ENCODE measurements around the gene DBR1.
"Not testable (repeated sequence)": the region's sequence is repeated elsewhere in the genome, so short reads cannot be mapped to it uniquely, and the experiment has no call there.

Gene DBR1

DNA sequence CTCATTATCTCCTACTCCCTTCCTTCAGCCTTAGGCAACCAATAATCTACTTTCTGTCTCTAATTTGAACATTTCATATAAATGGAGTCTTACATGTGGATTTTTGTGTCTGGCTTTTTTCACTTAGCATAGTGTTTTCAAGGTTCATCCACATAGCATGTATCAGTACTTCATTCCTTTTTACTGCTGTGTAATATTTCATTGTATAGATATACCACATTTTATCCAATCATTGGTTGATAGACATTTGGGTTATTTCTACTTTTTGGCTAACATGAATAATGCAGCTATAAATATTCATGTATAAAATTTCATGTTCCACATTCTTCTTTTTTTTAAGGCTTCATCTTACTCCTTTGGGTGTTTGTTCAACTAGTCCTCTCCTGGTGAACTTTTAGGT, 20.2 kb downstream of the DBR1 start:
- Histone ChIP-seq H3K4me1 (ENCODE audit: control insufficient read depth, low read depth, low read length) (no peaks in the 10 kb centered on the region), H3K4ac (ENCODE audit: low read depth, low read length) (no peak overlapping the region), H3K23ac (ENCODE audit: low read length) (no peak overlapping the region), H3K79me1 (ENCODE audit: low read length) (no peaks in the 10 kb centered on the region), H3K79me2 (ENCODE audit: control insufficient read depth, insufficient read depth, low read length) (no peaks in the 10 kb centered on the region), H4K5ac (ENCODE audit: low read length) (no peak overlapping the region), H3K36me3 (ENCODE audit: control insufficient read depth, insufficient read depth, low read length) (no peaks in the 10 kb centered on the region), H2BK15ac (replicated peaks; ENCODE audit: low read depth) (no peak overlapping the region), H3K4me2 (ENCODE audit: low read length) (no peak overlapping the region), H3K4me3 (ENCODE audit: low read length) (no peak overlapping the region), H2BK120ac (ENCODE audit: low read depth, low read length) (no peak overlapping the region), H2BK5ac (ENCODE audit: low read length) (no peak overlapping the region), H3K27ac (ENCODE audit: low read depth, low read length) (no peak overlapping the region), H3K56ac (ENCODE audit: low read length) (no peak overlapping the region), H2AK5ac (ENCODE audit: low read length) (no peak overlapping the region), H3K9ac (ENCODE audit: low read length) (no peak overlapping the region), H3K18ac (ENCODE audit: low read length) (no peak overlapping the region), H3K27me3 (ENCODE audit: insufficient read depth, low read length, poor library complexity) (no peaks in the 10 kb centered on the region), H4K8ac (ENCODE audit: low read depth, low read length) (no peak overlapping the region)
- DNase-seq: no peak

DNA sequence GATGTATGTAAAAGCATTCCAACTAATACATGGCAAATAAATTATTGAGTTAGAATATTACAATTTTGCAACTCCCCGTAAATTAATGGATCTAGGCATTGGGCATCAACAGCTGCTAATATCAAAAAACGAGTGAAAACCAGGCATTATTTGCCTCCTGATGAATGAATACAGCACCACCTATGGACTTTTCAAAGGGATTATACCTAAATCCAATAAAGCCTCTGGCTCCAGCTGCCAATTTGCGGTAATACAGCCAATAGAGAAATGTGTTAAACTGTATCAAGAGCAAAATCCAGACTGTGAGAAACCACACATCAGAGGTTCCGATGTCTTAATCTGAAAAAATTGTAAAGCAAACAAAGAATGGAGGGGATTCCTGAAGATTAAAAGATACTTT, 26.2 kb downstream of the DBR1 start:
- no peak overlapping the region for H3K27ac ChIP-seq (ENCODE audit: low read depth, low read length)
- H3K18ac ChIP-seq (ENCODE audit: low read length): no peak overlapping the region
- no peaks in the 10 kb centered on the region for H3K27me3 ChIP-seq (ENCODE audit: insufficient read depth, low read length, poor library complexity)
- WGBS (ENCODE audit: extremely low coverage, insufficient coverage, low lambda C conversion rate): no CpG with 5 or more reads among the region's 4 CpGs
- no peak overlapping the region for H4K8ac ChIP-seq (ENCODE audit: low read depth, low read length)
- no peaks in the 10 kb centered on the region for H3K4me1 ChIP-seq (ENCODE audit: control insufficient read depth, low read depth, low read length)
- no peak overlapping the region for H3K4me3 ChIP-seq (ENCODE audit: low read length)
- H3K4ac ChIP-seq (ENCODE audit: low read depth, low read length): no peak overlapping the region
- H2BK15ac ChIP-seq (replicated peaks; ENCODE audit: low read depth): no peak overlapping the region
- no peak overlapping the region for H3K9ac ChIP-seq (ENCODE audit: low read length)
- H4K5ac ChIP-seq (ENCODE audit: low read length): no peak overlapping the region
- H3K23ac ChIP-seq (ENCODE audit: low read length): no peak overlapping the region
- H3K79me2 ChIP-seq (ENCODE audit: control insufficient read depth, insufficient read depth, low read length): no peaks in the 10 kb centered on the region
- H3K36me3 ChIP-seq (ENCODE audit: control insufficient read depth, insufficient read depth, low read length): no peaks in the 10 kb centered on the region
- H2BK120ac ChIP-seq (ENCODE audit: low read depth, low read length): no peak overlapping the region
- no peak overlapping the region for H3K56ac ChIP-seq (ENCODE audit: low read length)
- H2AK5ac ChIP-seq (ENCODE audit: low read length): no peak overlapping the region
- H3K4me2 ChIP-seq (ENCODE audit: low read length): no peak overlapping the region
- no peak overlapping the region for H2BK5ac ChIP-seq (ENCODE audit: low read length)
- no peaks in the 10 kb centered on the region for H3K79me1 ChIP-seq (ENCODE audit: low read length)
- DNase-seq: no peak

DNA sequence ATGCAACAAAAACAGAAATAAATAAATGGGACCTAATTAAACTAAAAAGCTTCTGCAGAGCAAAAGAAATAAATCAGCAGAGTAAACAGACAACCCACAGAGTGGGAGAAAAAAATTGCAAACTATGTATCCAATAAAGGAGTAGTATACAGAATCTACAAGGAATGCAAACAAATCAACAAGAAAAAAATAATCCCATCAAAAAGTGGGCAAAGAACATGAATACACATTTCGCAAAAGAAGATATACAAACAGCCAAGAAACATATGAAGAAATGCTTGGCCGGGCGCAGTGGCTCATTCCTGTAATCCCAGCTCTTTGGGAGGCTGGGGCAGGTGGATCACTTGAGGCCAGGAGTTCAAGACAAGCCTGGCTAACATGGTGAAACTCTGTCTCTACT, 32.5 kb downstream of the DBR1 start:
- not testable (repeated sequence) for H2AK5ac ChIP-seq (ENCODE audit: low read length); H3K9ac ChIP-seq (ENCODE audit: low read length); H3K79me1 ChIP-seq (ENCODE audit: low read length); H2BK5ac ChIP-seq (ENCODE audit: low read length); H2BK15ac ChIP-seq (replicated peaks; ENCODE audit: low read depth); DNase-seq; H4K8ac ChIP-seq (ENCODE audit: low read depth, low read length); H3K4me1 ChIP-seq (ENCODE audit: control insufficient read depth, low read depth, low read length); H3K4me3 ChIP-seq (ENCODE audit: low read length); H3K36me3 ChIP-seq (ENCODE audit: control insufficient read depth, insufficient read depth, low read length); H3K23ac ChIP-seq (ENCODE audit: low read length); H4K5ac ChIP-seq (ENCODE audit: low read length); H2BK120ac ChIP-seq (ENCODE audit: low read depth, low read length); H3K56ac ChIP-seq (ENCODE audit: low read length); H3K79me2 ChIP-seq (ENCODE audit: control insufficient read depth, insufficient read depth, low read length); H3K18ac ChIP-seq (ENCODE audit: low read length); H3K27me3 ChIP-seq (ENCODE audit: insufficient read depth, low read length, poor library complexity); H3K27ac ChIP-seq (ENCODE audit: low read depth, low read length); H3K4me2 ChIP-seq (ENCODE audit: low read length); H3K4ac ChIP-seq (ENCODE audit: low read depth, low read length)
- WGBS (ENCODE audit: extremely low coverage, insufficient coverage, low lambda C conversion rate): no CpG with 5 or more reads among the region's 3 CpGs

DNA sequence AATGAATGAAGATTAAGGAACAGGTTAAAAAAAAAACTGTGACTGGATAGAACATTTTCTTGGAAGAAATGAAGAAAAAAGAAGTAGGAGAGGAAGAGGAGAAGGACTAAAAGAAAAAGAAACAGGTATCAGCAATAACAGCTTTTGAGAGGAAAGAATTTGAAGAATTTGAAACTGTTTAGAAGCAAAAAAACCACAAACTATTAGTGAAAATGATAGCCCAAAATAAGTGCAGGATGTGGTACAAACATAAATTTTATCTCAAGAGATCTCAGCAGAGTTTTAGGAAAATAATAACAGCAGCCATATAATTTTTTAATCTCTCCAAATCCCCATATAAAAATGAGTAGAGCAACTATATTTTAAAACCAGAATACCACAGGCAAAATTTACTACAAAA, 33.8 kb downstream of the DBR1 start:
- Histone ChIP-seq H3K4ac (ENCODE audit: low read depth, low read length) (no peak overlapping the region), H3K27ac (ENCODE audit: low read depth, low read length) (no peak overlapping the region), H3K4me2 (ENCODE audit: low read length) (no peak overlapping the region), H3K36me3 (ENCODE audit: control insufficient read depth, insufficient read depth, low read length) (no peaks in the 10 kb centered on the region), H2BK15ac (replicated peaks; ENCODE audit: low read depth) (no peak overlapping the region), H3K56ac (ENCODE audit: low read length) (no peak overlapping the region), H3K9ac (ENCODE audit: low read length) (no peak overlapping the region), H3K4me1 (ENCODE audit: control insufficient read depth, low read depth, low read length) (peaks cover 2% of the 10 kb centered on the region), H3K27me3 (ENCODE audit: insufficient read depth, low read length, poor library complexity) (no peaks in the 10 kb centered on the region), H2AK5ac (ENCODE audit: low read length) (no peak overlapping the region), H3K79me2 (ENCODE audit: control insufficient read depth, insufficient read depth, low read length) (no peaks in the 10 kb centered on the region), H3K23ac (ENCODE audit: low read length) (no peak overlapping the region), H3K79me1 (ENCODE audit: low read length) (no peaks in the 10 kb centered on the region), H4K5ac (ENCODE audit: low read length) (no peak overlapping the region), H3K4me3 (ENCODE audit: low read length) (no peak overlapping the region), H2BK5ac (ENCODE audit: low read length) (no peak overlapping the region), H4K8ac (ENCODE audit: low read depth, low read length) (no peak overlapping the region), H3K18ac (ENCODE audit: low read length) (no peak overlapping the region), H2BK120ac (ENCODE audit: low read depth, low read length) (no peak overlapping the region)
- no peak for DNase-seq

DNA sequence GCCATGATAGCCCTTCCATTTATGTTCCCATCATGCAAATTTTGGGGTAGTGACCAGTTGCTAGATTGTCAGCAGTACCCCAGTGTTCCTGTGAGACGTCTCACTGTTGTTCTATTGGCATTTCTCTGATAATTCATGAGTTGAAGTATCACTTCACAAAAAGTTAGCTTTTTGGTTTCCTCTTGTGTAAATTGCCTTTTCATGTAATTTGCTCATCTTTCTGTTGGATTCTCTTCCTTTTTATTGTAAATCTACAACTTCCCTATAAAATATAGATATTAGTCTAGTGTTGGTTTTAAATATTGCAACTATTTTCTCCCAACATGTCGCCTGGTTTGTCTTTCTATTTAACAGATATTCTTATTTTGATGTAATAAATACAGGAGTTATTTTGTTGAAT, 35.0 kb downstream of the DBR1 start:
- Histone ChIP-seq H2AK5ac (ENCODE audit: low read length) (no peak overlapping the region), H4K5ac (ENCODE audit: low read length) (no peak overlapping the region), H3K4me3 (ENCODE audit: low read length) (no peak overlapping the region), H4K8ac (ENCODE audit: low read depth, low read length) (no peak overlapping the region), H3K4me2 (ENCODE audit: low read length) (no peak overlapping the region), H3K27ac (ENCODE audit: low read depth, low read length) (no peak overlapping the region), H3K79me2 (ENCODE audit: control insufficient read depth, insufficient read depth, low read length) (no peaks in the 10 kb centered on the region), H2BK120ac (ENCODE audit: low read depth, low read length) (no peak overlapping the region), H2BK15ac (replicated peaks; ENCODE audit: low read depth) (no peak overlapping the region), H3K79me1 (ENCODE audit: low read length) (no peaks in the 10 kb centered on the region), H3K36me3 (ENCODE audit: control insufficient read depth, insufficient read depth, low read length) (no peaks in the 10 kb centered on the region), H3K4ac (ENCODE audit: low read depth, low read length) (no peak overlapping the region), H3K56ac (ENCODE audit: low read length) (no peak overlapping the region), H2BK5ac (ENCODE audit: low read length) (no peak overlapping the region), H3K27me3 (ENCODE audit: insufficient read depth, low read length, poor library complexity) (no peaks in the 10 kb centered on the region), H3K9ac (ENCODE audit: low read length) (no peak overlapping the region), H3K18ac (ENCODE audit: low read length) (no peak overlapping the region), H3K23ac (ENCODE audit: low read length) (no peak overlapping the region), H3K4me1 (ENCODE audit: control insufficient read depth, low read depth, low read length) (peaks cover 2% of the 10 kb centered on the region)
- DNase-seq: no peak
- WGBS (ENCODE audit: extremely low coverage, insufficient coverage, low lambda C conversion rate): no CpG with 5 or more reads among the region's 2 CpGs

DNA sequence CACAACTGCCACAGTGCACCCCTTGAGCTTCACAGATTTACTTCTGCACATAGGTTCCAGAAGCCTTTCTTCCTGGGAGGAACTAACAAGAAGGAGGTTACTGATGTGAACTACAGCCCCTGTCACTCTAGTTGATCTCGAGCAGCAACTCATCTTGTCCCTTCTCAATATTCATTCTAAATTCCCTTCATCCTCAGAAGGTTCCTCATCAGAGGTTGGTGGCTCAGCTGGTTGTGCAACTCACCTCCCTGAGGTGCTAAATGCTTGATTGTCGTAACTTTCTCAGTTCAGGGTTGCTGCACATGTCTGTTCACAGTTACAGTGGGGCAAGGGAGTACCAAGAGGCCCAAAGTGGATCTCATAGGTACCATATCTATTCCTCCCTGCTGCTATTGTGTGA, 36.9 kb downstream of the DBR1 start:
- no peak overlapping the region for H2BK15ac ChIP-seq (replicated peaks; ENCODE audit: low read depth)
- no peak for DNase-seq
- H3K23ac ChIP-seq (ENCODE audit: low read length): no peak overlapping the region
- H3K4me1 ChIP-seq (ENCODE audit: control insufficient read depth, low read depth, low read length): peaks cover 2% of the 10 kb centered on the region
- no peak overlapping the region for H4K5ac ChIP-seq (ENCODE audit: low read length)
- WGBS (ENCODE audit: extremely low coverage, insufficient coverage, low lambda C conversion rate): no CpG with 5 or more reads among the region's 2 CpGs
- H2BK120ac ChIP-seq (ENCODE audit: low read depth, low read length): no peak overlapping the region
- no peaks in the 10 kb centered on the region for H3K79me2 ChIP-seq (ENCODE audit: control insufficient read depth, insufficient read depth, low read length)
- H2AK5ac ChIP-seq (ENCODE audit: low read length): no peak overlapping the region
- no peak overlapping the region for H3K56ac ChIP-seq (ENCODE audit: low read length)
- no peaks in the 10 kb centered on the region for H3K36me3 ChIP-seq (ENCODE audit: control insufficient read depth, insufficient read depth, low read length)
- H3K9ac ChIP-seq (ENCODE audit: low read length): no peak overlapping the region
- H3K4me3 ChIP-seq (ENCODE audit: low read length): no peak overlapping the region
- H3K79me1 ChIP-seq (ENCODE audit: low read length): no peaks in the 10 kb centered on the region
- no peak overlapping the region for H3K27ac ChIP-seq (ENCODE audit: low read depth, low read length)
- no peaks in the 10 kb centered on the region for H3K27me3 ChIP-seq (ENCODE audit: insufficient read depth, low read length, poor library complexity)
- H3K4ac ChIP-seq (ENCODE audit: low read depth, low read length): no peak overlapping the region
- no peak overlapping the region for H3K4me2 ChIP-seq (ENCODE audit: low read length)
- H4K8ac ChIP-seq (ENCODE audit: low read depth, low read length): no peak overlapping the region
- H3K18ac ChIP-seq (ENCODE audit: low read length): no peak overlapping the region
- no peak overlapping the region for H2BK5ac ChIP-seq (ENCODE audit: low read length)
